ENCODE results near the gene ZDHHC22. TPM values are rescaled to one million over a fixed set of nuclear protein-coding genes. Genes with fewer than 3 reads are reported as not detected.

The ZDHHC22 gene
- total RNA-seq, 1 experiment from 2014 or later: not detected

DNA sequence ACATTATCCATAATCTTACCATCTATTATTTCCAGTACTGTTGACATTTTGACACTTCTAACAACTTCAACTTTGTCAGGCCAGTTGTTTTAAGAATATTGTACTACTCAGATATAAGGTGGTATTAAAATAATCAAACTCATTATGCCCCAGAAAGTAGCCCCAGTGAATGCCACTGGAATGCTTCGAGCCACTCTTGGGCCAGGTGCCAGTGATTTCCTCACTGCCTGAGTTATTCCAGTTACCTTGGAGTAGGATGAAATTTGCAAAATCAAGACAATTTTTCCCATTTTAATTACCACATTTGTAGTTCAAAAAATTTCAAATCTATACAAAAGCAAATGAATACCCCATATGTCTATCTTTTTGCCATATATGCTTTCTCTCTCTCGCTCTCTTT, 34.4 kb downstream of the ZDHHC22 start:
- Histone ChIP-seq H3K79me2 (ENCODE audit: low read depth) (peaks cover 13% of the 10 kb centered on the region), H4K20me1 (ENCODE audit: insufficient read depth) (no peaks in the 10 kb centered on the region; the same call in 1 of the 2 replicates), H3K36me3 (ENCODE audit: low read depth) (peaks cover 34% of the 10 kb centered on the region), H3K27ac (no peak overlapping the region), H3K4me2 (no peak overlapping the region), H3K9me3 (ENCODE audit: insufficient read depth, low read depth) (no peaks in the 10 kb centered on the region), H3K4me1 (replicated peaks; ENCODE audit: insufficient read depth) (peaks cover 5% of the 10 kb centered on the region; the same call in 1 of the 2 replicates), H3K9me2 (ENCODE audit: insufficient read depth) (no peaks in the 10 kb centered on the region), H2AFZ (no peak overlapping the region), H3F3A (ENCODE audit: insufficient read depth, low read depth) (peaks cover 11% of the 10 kb centered on the region; the same call in 1 of the 2 replicates), H3K27me3 (ENCODE audit: insufficient read depth, low read depth) (no peaks in the 10 kb centered on the region), H3K4me3 (no peak overlapping the region)
- no peak for DNase-seq
- TF ChIP-seq, protein P1, sequence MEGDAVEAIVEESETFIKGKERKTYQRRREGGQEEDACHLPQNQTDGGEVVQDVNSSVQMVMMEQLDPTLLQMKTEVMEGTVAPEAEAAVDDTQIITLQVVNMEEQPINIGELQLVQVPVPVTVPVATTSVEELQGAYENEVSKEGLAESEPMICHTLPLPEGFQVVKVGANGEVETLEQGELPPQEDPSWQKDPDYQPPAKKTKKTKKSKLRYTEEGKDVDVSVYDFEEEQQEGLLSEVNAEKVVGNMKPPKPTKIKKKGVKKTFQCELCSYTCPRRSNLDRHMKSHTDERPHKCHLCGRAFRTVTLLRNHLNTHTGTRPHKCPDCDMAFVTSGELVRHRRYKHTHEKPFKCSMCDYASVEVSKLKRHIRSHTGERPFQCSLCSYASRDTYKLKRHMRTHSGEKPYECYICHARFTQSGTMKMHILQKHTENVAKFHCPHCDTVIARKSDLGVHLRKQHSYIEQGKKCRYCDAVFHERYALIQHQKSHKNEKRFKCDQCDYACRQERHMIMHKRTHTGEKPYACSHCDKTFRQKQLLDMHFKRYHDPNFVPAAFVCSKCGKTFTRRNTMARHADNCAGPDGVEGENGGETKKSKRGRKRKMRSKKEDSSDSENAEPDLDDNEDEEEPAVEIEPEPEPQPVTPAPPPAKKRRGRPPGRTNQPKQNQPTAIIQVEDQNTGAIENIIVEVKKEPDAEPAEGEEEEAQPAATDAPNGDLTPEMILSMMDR (conservative IDR thresholded peaks at IDR 0.05): no peak
- TF ChIP-seq EZH2 (IDR thresholded peaks at IDR 0.05; ENCODE audit: low read depth): no peak
- ChIA-PET CTCF (interaction anchor here (0.6 to 0.8 kb wide), 2 partner anchors 8 to 13 kb away, joined by 3 to 4 read pairs; no protein-coding TSS in a partner anchor), POLR2A (ENCODE audit: unreplicated experiment) (interaction anchor here (0.6 kb wide), 1 partner anchor 11 kb away, joined by 11 read pairs; no protein-coding TSS in a partner anchor)
- intact Hi-C loops (cut with micrococcal nuclease; ENCODE audit: unreplicated experiment): no loop called here
- BruUV-seq (replicated peaks): no TSS peak

DNA sequence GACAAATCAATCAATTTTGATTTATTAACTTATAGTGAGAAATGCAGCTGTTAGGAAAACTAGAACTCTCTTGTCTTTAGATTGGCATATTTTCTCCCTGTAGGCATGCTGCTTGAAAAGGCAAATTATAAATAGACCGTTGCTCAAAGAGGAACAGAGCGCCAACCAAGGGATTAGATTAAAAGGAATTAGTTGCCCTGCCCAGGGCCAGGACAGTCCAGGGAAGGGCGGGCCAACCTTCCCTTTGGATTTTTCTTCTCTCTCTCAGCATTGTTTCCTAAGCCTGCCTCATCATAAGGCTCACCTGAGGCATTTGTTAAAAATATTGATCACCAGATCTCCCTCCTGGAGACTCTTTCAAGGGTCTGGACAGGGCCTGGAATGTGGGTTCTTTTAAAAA, 34.9 kb downstream of the ZDHHC22 start:
- ChIA-PET CTCF (no interaction called here), POLR2A (ENCODE audit: unreplicated experiment) (no interaction called here)
- no peak overlapping the region for H2AFZ ChIP-seq
- peaks cover 30% of the 10 kb centered on the region for H3K36me3 ChIP-seq (ENCODE audit: low read depth)
- no peaks in the 10 kb centered on the region for H3K9me3 ChIP-seq (ENCODE audit: insufficient read depth, low read depth)
- no peak overlapping the region for H3K4me2 ChIP-seq
- no peaks in the 10 kb centered on the region; the same call in 1 of the 2 replicates for H4K20me1 ChIP-seq (ENCODE audit: insufficient read depth)
- DNase-seq: no peak
- H3K4me3 ChIP-seq: no peak overlapping the region
- H3K27ac ChIP-seq: no peak overlapping the region
- intact Hi-C loops (cut with micrococcal nuclease; ENCODE audit: unreplicated experiment): no loop called here
- H3K4me1 ChIP-seq (replicated peaks; ENCODE audit: insufficient read depth): peaks cover 5% of the 10 kb centered on the region; the same call in 1 of the 2 replicates
- peaks cover 11% of the 10 kb centered on the region; the same call in 1 of the 2 replicates for H3F3A ChIP-seq (ENCODE audit: insufficient read depth, low read depth)
- no TSS peak for BruUV-seq (replicated peaks)
- H3K79me2 ChIP-seq (ENCODE audit: low read depth): peaks cover 18% of the 10 kb centered on the region
- no peaks in the 10 kb centered on the region for H3K9me2 ChIP-seq (ENCODE audit: insufficient read depth)
- TF ChIP-seq, protein P1 (conservative IDR thresholded peaks at IDR 0.05): no peak
- no peak for TF ChIP-seq EZH2 (IDR thresholded peaks at IDR 0.05; ENCODE audit: low read depth)
- no peaks in the 10 kb centered on the region for H3K27me3 ChIP-seq (ENCODE audit: insufficient read depth, low read depth)

DNA sequence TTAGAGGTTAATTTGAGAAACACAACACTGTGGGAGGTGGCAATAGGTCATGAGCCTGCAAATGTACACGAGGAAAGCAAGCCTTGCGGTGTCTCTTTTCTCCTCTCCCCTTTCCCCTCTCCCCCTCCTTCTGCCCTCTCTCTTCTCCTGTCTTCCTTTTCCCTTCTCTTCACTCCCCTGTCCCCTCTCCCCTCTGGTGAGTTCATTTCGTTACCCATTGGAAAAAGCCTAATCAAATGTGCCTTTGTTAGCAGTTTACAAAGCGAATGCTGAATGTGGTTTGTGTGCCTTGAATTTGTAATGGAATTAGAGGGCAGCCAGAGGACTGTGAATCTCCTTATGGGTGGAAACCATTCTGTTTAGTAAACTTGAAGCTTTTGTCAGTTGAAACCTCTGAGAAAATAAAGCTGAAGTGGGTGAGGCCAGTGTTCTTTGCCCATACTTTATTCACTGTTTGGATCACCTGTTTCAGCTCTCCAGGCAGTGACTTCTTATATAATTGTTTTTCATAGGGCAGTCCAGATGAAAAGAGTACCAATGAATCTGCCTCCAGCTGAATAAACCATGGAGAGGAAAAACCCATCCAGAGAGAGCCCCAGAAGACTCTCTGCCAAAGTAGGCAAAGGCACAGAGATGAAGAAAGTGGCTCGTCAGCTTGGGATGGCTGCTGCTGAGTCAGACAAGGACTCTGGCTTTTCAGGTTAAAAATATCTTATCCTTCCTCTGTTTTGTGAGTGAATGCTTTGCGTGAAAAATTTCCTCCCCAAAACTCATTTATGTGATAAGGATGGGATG, 36.2 kb downstream of the ZDHHC22 start:
- Histone ChIP-seq H3K79me2 (ENCODE audit: low read depth) (peaks cover 31% of the 10 kb centered on the region), H3K36me3 (ENCODE audit: low read depth) (peaks cover 26% of the 10 kb centered on the region), H4K20me1 (ENCODE audit: insufficient read depth) (no peaks in the 10 kb centered on the region; the same call in 1 of the 2 replicates), H3K4me1 (replicated peaks; ENCODE audit: insufficient read depth) (no peaks in the 10 kb centered on the region), H3K4me2 (no peak overlapping the region), H3K27ac (no peak overlapping the region), H3F3A (ENCODE audit: insufficient read depth, low read depth) (peaks cover 6% of the 10 kb centered on the region; the same call in 1 of the 2 replicates), H3K27me3 (ENCODE audit: insufficient read depth, low read depth) (no peaks in the 10 kb centered on the region), H3K9me2 (ENCODE audit: insufficient read depth) (no peaks in the 10 kb centered on the region), H3K9me3 (ENCODE audit: insufficient read depth, low read depth) (no peaks in the 10 kb centered on the region), H3K4me3 (no peak overlapping the region), H2AFZ (no peak overlapping the region)
- ChIA-PET CTCF (interaction anchor here (1.6 kb wide), 1 partner anchor 18 kb away, joined by 3 read pairs; no protein-coding TSS in a partner anchor), POLR2A (ENCODE audit: unreplicated experiment) (interaction anchor here (0.7 kb wide), 1 partner anchor 137 kb away, joined by 3 read pairs; no protein-coding TSS in a partner anchor)
- TF ChIP-seq, protein P1 (conservative IDR thresholded peaks at IDR 0.05): no peak
- DNase-seq: no peak
- no TSS peak for BruUV-seq (replicated peaks)
- intact Hi-C loops (cut with micrococcal nuclease; ENCODE audit: unreplicated experiment): no loop called here

Measured in PC-9 (cell line).